Loucy (cell line): Measurements from ENCODE around the gene MEIOSIN.

Experiments used
- H2AFZ ChIP-seq: fragments of 200-600 bp; sonication (generic); 2 replicates; pipeline ENCODE4 v1.6.0; 2016; ENCODE audit warnings: antibody characterized with exemption, mild to moderate bottlenecking, low read length, moderate library complexity
- H3F3A ChIP-seq: fragments of 200-600 bp; 2 replicates; pipeline ENCODE4 v1.6.0; 2016; ENCODE audit warnings: antibody characterized with exemption, low read depth, mild to moderate bottlenecking
- H3K27me3 ChIP-seq: fragments of 200-600 bp; sonication (generic); 2 replicates; pipeline ENCODE4 v1.6.1; 2014; ENCODE audit warnings: low read length, mild to moderate bottlenecking; ENCODE audit not compliant: insufficient read depth, poor library complexity, severe bottlenecking
- H3K36me3 ChIP-seq: fragments of 200-600 bp; sonication (generic); 2 replicates; pipeline ENCODE4 v1.6.1; 2016; ENCODE audit warnings: low read length; ENCODE audit not compliant: insufficient read depth
- H3K4me1 ChIP-seq: fragments of 200-600 bp; sonication (generic); 2 replicates; pipeline ENCODE4 v1.5.1; 2014; ENCODE audit warnings: low read length, mild to moderate bottlenecking; ENCODE audit not compliant: insufficient read depth, poor library complexity, severe bottlenecking
- H3K4me2 ChIP-seq: fragments of 200-600 bp; sonication (generic); 2 replicates; pipeline ENCODE4 v1.6.0; 2014; ENCODE audit warnings: antibody characterized with exemption, low read length, low read depth, mild to moderate bottlenecking; ENCODE audit not compliant: poor library complexity, severe bottlenecking
- H3K4me3 ChIP-seq: fragments of 200-600 bp; sonication (generic); 2 replicates; pipeline ENCODE4 v1.5.1; 2014; ENCODE audit warnings: low read length, mild to moderate bottlenecking, mixed read lengths; ENCODE audit not compliant: poor library complexity, severe bottlenecking
- H3K79me2 ChIP-seq: fragments of 200-600 bp; sonication (generic); 2 replicates; pipeline ENCODE4 v1.6.1; 2014; ENCODE audit warnings: low read length; ENCODE audit not compliant: insufficient read depth
- H3K9ac ChIP-seq: fragments of 200-600 bp; sonication (generic); 2 replicates; pipeline ENCODE4 v1.6.0; 2014; ENCODE audit warnings: mild to moderate bottlenecking, low read depth, low read length, moderate library complexity; ENCODE audit not compliant: poor library complexity, severe bottlenecking
- H3K9me2 ChIP-seq: fragments of 200-600 bp; sonication (generic); replicated peaks from 2 replicates; pipeline ENCODE4 v1.6.1; 2016; ENCODE audit warnings: low read depth, low read length, mixed read lengths
- H3K9me3 ChIP-seq: fragments of 200-600 bp; sonication (generic); 2 replicates; pipeline ENCODE4 v1.6.1; 2014; ENCODE audit warnings: mild to moderate bottlenecking, antibody characterized with exemption, low read length, low read depth; ENCODE audit not compliant: insufficient read depth
- H4K20me1 ChIP-seq: fragments of 200-600 bp; sonication (generic); 2 replicates; pipeline ENCODE4 v1.6.0; 2014; ENCODE audit warnings: antibody characterized with exemption, low read length, mild to moderate bottlenecking; ENCODE audit not compliant: insufficient read depth, poor library complexity, severe bottlenecking
- CTCF ChIP-seq: fragments of 200-600 bp; sonication (generic); conservative IDR thresholded peaks from 2 replicates; pipeline ENCODE4 v1.5.1; 2014; ENCODE audit warnings: mild to moderate bottlenecking, antibody characterized with exemption, low read length
- EZH2phosphoT487 ChIP-seq: fragments of 200-600 bp; IDR thresholded peaks from 2 replicates; pipeline ENCODE4 v1.6.1; 2018; ENCODE audit warnings: antibody characterized with exemption, mild to moderate bottlenecking, moderate library complexity, borderline replicate concordance

Gene MEIOSIN

DNA sequence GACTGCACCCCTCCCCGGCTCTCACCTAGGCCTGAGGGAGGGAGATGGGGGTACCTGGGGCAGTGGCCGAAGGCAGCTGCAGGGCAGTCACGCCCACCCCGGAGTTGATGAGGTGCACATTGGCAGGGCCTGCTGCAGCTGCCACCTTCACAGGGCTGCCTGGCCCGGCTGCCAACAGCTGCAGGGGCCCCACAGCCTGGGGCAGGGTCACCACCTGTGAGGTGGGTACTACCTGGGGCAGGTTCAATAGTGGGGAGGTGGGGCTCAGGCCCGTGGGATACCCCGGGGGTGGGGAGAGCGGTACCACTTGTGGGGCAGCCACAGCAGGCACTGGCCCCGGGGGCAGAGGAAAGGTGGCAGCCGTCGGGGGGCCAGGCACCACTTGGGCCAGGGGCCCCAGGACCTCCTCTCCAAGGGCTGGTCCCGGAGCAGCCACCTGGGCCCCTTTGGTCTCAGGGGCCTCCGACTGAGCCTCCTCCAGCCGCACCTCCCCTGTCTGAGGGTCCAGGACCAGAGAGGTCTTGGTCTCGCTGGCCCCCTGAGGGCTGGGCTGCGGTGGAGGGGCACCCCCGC lies 33.1 kb downstream of the MEIOSIN start:
- Histone ChIP-seq H3K36me3 (no peaks in the 10 kb centered on the region), H3K9me3 (no peaks in the 10 kb centered on the region), H3F3A (no peaks in the 10 kb centered on the region), H3K79me2 (peaks cover 9% of the 10 kb centered on the region), H3K9ac (no peak overlapping the region), H3K9me2 (no peaks in the 10 kb centered on the region), H4K20me1 (no peaks in the 10 kb centered on the region), H3K4me2 (no peak overlapping the region), H3K4me1 (peaks cover 8% of the 10 kb centered on the region), H2AFZ (no peak overlapping the region), H3K27me3 (no peaks in the 10 kb centered on the region), H3K4me3 (no peak overlapping the region)
- TF ChIP-seq EZH2phosphoT487 = no peak
- TF ChIP-seq CTCF = no peak

DNA sequence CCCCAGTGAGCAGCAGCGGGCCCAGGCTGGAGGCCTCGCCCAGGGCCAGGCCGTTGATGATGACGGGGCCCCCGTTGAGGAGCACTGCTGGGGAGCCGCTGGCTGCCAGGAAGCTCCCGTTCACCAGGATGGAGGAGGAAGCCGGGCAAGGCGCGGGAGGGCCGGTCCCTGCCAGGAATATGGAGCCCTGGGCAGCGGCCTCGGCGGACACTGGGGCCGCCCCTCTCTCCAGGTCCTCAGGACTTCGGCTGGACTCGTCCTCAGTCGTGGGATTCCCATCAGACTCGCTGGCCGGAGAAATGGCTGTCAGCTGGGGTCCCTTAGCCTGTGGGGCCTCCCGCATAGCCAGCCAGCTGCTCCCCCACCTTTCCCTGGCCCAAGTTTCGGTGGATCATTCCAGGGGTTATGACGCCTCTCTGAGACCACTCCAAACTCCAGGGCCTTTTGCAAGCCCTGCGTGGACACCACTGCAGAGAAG lies 33.7 kb downstream of the MEIOSIN start:
- TF ChIP-seq EZH2phosphoT487 (no peak), CTCF (no peak)
- H2AFZ ChIP-seq = no peak overlapping the region
- peaks cover 9% of the 10 kb centered on the region for H3K79me2 ChIP-seq
- H3K9me2 ChIP-seq = no peaks in the 10 kb centered on the region
- no peaks in the 10 kb centered on the region for H3F3A ChIP-seq
- H3K9me3 ChIP-seq = no peaks in the 10 kb centered on the region
- no peak overlapping the region for H3K9ac ChIP-seq
- H3K4me3 ChIP-seq = peak overlapping the region; percentile 85
- H3K36me3 ChIP-seq = no peaks in the 10 kb centered on the region
- H4K20me1 ChIP-seq = no peaks in the 10 kb centered on the region
- no peaks in the 10 kb centered on the region for H3K27me3 ChIP-seq
- H3K4me2 ChIP-seq = peak overlapping the region; percentile 75
- peaks cover 8% of the 10 kb centered on the region for H3K4me1 ChIP-seq

DNA sequence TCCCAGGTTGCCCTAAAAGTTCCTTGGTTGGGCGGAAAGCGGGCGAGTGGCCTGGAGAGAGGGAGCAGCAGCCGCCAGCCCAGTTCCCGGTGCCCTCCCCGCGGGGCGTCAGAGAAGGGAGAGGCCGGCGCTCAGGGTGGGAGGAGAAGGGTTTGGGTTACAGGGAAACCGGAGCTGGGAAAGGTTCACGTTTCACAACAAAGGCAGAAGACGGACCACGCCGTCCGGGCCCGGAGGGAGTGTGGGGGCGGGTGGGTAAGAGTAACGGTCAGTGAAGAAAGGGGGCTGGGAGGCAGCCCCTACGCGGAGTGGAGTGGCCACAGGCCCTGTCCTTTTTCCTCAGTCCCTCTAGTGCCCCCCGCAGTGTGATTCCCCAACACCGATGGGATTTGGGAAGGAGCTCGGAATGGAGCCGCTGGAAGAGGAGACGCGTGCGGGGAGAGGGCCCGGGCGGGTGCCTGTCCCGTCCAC lies 34.2 kb downstream of the MEIOSIN start:
- Histone ChIP-seq H2AFZ (no peak overlapping the region), H3K9me2 (no peaks in the 10 kb centered on the region), H3F3A (no peaks in the 10 kb centered on the region), H3K79me2 (peaks cover 9% of the 10 kb centered on the region), H3K27me3 (no peaks in the 10 kb centered on the region), H3K9me3 (no peaks in the 10 kb centered on the region), H3K36me3 (no peaks in the 10 kb centered on the region), H3K4me1 (peaks cover 8% of the 10 kb centered on the region), H3K4me2 (peak overlapping the region; percentile 75), H3K4me3 (peak overlapping the region; percentile 85), H4K20me1 (no peaks in the 10 kb centered on the region), H3K9ac (no peak overlapping the region)
- TF ChIP-seq CTCF (no peak), EZH2phosphoT487 (no peak)
